ENCODE results near the gene TMEM107.
"Not testable (repeated sequence)": the region's sequence is repeated elsewhere in the genome, so short reads cannot be mapped to it uniquely, and the experiment has no call there.

Gene TMEM107

DNA sequence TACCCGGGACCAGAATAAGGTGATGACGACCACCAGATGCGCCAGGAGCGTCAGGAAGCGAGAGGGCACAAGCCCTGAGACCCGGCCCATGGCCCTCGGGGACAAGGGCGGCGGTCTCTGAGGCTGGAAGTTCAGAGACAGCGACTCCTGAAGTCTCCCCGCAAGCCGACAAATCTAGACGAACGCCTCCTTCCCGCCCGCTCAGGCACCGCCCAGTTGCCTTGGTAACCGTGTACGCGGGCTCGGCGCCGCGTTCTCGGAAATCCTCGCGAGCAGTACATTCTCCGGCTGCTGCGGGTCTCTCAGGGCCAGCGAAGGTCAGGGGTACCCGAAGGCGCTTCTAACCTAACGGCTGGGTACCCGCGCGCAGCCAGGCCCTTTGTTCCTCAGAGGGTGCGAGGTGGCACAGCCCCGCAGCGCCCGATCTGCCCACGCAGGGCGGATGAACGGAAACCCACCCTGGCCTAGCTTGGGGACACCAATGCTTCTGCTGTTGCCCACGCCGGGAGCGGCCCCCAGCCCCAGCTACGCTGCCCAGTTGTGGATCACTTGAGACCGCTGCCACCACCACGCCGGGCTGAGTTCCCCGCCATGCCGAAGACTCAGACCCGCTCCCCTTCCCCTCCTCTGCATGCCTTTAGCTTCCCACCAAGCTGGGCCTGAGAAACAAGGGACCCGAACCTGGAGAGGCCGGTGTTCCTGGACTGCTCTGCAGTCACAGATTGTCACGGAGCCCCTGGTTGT lies at the start of gene TMEM107:
TMEM107 (minus strand) TSS at position 184 of the 744 bp plus-strand sequence; CDS start at position 90, 94 bp downstream.
- peak; percentile 81 for DNase-seq (ENCODE audit: low read depth, low spot score)

DNA sequence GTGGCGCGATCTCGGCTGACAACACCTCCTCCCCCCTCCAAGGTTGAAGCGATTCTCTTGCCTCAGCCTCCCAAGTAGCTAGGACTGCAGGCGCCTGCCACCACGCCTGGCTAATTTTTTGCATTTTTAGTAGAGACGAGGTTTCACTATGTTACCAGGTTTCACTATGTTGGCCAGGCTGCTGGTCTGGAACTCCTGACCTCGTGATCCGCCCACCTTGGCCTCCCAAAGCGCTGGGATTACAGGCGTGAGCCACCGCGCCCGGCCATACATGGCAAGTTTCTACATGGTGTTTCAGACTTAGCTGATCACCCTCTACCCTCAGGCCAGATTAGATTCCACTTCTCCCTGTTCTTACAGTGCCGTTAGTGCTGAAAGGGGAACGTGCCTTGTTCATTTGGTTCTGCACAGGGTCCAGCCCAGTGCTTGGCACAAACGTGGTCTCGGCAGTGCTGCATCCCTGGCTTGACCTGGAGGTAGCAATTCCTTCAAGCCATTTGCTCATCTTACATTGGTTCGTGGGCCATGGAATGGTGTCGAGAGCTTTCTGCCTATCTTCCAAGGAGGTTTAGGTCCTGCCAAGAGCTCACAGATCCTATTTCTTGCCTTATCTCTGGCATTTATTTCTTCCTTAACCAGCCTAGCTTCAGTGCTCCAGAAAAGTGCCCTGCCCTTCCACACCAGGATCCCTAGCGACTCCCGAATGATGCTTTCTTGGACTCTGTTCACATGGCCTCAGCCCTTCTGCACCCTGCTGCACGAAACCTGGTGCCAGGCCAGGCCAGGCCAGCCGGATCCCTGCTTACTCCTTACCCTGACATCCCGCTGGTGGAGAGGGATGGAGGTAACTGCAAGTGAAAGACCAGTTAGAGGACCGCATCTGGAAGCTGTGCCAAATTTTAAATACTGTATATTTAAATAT lies 49.0 kb upstream of the TMEM107 start:
- no peak for DNase-seq (ENCODE audit: low read depth, low spot score)

DNA sequence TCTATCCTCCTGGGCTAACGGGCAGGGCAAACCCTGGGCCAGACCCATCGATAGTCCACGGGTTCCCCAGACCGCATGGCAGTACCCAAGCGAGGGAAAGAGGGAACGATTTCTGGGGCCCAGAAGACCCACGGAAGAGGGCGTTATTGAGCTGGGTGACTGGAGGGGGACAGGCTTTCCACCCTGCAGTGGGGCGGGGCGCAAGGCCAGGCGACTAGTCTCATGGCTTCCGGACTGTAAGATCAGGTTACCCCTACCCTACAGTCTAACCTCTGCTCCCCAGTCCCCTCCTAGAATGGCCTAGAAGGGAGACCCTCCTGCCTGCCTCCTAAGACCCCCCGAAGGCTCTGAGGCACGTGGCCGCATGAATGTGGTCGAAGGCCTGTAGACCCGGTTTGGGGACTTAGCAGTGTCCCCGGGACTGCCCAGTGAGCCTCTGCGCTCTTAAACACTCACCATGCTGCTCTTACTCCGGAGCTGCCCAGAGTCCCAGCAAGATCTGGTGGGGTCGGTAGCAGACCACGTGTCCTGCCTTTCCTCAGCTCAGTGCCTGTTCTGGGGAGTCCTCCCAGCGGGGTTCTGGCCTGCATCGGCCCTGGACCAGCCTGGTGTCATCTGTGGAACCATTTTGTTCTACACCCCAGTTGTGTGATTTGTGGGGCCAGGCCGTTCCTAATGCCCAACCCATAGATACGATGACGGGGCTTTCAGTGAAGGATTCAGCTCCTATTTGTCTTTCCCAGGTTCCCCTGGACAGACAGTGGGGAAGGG lies 47.4 kb upstream of the TMEM107 start:
- no peak for DNase-seq (ENCODE audit: low read depth, low spot score)

DNA sequence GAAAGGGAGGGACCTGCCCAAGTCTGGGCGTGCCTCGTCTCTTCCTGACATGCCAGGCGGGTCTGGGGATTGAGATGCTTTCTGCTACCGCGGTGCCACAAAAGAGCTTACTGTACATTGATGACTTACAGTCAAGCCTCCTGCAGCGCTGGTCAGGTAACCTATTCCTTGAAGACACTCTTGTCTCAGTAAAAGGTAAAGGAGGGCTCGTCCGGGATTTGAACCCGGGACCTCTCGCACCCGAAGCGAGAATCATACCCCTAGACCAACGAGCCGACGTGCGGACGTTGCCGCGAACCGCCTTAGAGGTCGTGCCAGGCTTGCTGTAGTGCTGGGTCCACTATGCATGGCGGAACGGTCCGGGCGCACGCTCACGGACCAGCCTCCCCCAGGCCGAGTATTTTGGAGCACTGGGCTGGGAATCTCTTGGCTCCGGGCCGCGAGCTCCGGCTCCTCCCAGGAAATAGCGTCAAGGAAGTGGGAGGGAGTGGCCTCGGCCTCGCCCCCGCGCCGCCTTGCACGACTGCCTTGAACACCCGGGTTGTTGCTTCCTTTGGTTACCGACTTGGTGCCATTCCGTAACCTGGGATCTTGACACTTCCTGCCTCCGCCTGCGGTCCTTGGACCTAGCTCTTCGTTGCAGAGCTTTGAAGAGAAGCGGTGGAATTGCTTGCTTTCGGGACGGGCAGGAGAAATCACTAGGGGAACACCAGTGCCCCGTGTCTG lies 46.6 kb upstream of the TMEM107 start:
- peak; percentile 82 for DNase-seq (ENCODE audit: low read depth, low spot score)

DNA sequence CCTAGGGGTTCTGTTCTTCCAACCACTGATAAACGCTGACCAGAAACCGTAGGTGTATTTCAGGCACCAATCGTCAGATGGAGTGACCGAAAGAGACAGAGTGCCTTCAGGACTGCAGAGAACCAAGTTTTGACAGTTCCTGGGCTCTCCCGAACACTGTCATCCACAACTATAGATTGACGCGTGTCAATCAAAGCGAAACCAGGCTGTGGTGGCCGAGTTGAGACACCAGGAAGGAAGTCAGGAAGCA lies 46.1 kb upstream of the TMEM107 start:
- no peak for DNase-seq (ENCODE audit: low read depth, low spot score)

DNA sequence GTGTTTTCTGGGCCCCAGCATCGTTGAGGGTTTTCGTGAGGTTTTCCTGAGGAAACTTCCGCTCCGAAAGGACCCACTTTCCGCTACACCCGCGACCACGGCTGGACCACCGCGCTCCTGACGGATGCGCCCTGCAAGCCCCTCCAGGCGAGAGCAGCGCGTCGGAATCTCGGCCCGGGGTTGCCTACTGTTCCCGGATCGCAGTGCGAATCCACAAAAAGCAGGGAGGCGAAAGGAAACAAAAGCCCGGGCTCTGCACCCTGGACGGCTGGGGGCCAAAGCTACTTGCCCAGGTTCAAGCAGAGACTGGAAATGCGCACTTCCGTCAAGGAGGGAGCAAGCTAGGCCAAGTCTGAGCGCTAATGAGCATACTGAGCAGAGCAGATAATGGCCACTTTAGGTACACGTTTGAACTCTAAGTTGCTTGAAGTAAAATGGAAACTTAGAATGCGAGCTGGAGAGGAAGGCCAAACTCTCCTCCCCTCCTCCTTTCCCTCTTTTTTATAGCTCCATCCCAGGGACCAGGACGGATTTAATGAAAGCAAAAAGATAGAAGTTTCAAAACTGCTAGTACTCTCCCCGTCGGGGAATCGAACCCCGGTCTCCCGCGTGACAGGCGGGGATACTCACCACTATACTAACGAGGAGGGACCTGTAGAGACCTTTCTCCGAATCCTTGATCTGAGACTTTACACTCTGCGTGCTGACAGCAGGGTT lies 45.6 kb upstream of the TMEM107 start:
- DNase-seq (ENCODE audit: low read depth, low spot score): peak; percentile 87

DNA sequence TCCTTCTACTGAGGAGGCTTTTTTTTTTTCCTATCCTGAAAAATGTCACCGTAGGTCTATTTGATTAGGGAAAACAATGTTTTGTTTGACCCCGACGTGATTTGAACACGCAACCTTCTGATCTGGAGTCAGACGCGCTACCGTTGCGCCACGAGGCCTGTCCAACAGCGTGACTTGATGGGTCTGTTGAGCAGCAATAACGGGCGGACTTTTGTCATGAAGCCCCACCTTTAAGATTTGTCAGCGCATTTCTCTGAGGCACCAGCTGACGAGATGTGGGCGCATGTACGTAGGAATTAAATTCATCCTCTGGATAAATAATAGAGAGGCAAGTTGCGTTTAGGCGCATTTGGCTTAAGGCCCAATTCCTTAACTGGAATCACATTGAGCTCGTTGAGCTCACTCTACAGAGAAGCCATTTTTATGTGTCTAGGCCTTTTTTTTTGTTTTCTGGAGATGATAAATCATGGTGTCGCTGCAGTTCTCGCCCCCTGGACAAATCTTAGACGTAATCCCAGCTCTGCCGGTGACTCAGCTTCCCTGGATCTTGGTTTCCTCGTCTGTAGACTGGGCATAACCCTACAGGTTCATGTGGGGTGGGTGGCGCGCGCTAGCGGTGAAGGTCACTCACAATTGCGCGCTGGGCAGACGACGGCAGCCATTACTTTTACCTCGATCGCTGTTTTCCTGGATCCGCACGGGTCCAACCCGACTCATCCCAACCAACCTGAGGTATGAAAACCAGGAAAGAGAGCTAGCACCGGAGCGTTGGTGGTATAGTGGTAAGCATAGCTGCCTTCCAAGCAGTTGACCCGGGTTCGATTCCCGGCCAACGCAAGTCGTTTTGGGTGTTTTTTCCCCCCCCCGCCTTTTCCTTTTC lies 44.8 kb upstream of the TMEM107 start:
- peak; percentile 86 for DNase-seq (ENCODE audit: low read depth, low spot score)

DNA sequence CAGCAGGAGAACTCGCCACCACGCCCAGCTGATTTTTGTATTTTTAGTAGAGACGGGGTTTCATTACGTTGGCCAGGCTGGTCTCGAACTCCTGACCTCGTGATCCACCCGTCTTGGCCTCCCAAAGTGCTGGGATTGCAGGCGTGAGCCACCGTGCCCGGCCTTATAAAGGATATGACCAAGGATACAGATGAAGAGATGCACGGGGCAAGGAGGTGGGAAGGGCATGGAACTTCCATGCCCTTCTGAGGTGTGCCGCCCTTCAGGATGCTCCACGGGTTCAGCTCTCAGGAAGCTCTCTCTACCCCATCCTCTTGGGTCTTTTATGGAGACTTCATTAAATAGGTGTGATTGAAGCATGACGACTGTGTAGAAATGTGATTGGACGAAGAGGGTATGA lies 37.8 kb upstream of the TMEM107 start:
- not testable (repeated sequence) for DNase-seq (ENCODE audit: low read depth, low spot score)

DNA sequence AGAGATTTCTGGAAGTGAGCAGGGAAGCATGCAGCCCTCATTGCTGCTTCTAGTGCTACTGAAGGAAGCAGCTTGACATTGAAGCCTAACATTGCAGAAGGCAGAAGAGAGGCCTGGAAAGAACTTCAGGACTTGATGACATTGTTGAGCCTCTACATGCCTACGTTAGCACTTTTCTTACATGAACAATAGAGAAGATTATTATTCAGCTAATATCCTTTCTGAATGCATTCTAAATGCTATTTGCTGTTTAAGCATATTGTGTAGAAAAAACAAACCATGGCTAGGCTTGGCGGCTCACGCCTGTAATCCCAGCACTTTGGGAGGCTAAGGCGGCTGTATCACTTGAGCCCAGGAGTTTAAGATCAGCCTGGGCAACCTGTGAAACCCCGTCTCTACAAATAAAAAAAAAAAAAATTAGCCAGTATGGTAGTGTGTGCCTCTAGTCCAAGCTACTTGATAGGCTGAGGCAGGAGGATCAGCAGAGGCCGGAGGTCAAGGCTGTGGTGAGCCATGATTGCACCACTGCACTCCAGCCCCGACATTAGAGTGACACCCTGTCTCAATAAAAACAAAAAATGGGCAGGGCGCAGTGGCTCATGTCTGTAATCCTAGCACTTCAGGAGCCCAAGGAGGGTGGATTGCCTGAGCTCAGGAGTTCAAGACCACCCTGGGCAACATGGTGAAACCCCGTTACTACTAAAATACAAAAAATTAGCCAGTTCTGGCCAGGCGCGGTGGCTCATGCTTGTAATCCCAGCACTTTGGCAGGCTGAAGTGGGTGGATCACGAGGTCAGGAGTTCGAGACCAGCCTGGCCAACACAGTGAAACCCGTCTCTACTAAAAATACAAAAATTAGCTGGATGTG lies 36.4 kb upstream of the TMEM107 start:
- DNase-seq (ENCODE audit: low read depth, low spot score): no peak

DNA sequence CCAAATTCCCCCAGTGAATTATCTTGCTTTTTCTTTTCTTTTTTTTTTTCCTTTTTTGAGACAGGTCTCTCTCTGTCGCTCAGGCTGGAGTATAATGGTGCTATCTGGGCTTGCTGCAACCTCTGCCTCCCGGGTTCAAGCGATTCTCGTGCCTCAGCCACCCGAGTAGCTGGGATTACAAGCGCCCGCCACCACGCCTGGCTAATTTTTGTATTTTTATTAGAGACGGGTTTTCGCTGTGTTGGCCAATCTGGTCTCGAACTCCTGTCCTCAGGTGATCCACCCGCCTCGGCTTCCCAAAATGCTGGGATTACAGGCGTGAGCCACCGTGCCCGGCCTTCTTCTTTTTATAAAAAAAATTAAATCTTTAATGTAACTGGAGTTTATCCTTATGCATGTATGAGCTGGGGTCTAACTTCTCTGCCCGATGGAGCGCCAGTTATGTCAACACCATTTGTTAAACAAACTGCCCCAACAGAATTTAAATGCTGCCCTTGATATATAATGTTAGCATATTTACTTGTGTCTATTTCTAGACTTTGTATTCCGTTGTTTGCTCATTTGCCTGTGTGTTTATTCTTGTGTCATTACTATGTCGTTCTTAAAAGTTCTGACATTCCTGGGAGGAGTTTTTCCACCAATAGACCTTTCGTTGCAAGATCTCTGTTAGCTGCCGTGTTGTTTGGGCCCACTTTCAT lies 34.7 kb upstream of the TMEM107 start:
- no peak for DNase-seq (ENCODE audit: low read depth, low spot score)

DNA sequence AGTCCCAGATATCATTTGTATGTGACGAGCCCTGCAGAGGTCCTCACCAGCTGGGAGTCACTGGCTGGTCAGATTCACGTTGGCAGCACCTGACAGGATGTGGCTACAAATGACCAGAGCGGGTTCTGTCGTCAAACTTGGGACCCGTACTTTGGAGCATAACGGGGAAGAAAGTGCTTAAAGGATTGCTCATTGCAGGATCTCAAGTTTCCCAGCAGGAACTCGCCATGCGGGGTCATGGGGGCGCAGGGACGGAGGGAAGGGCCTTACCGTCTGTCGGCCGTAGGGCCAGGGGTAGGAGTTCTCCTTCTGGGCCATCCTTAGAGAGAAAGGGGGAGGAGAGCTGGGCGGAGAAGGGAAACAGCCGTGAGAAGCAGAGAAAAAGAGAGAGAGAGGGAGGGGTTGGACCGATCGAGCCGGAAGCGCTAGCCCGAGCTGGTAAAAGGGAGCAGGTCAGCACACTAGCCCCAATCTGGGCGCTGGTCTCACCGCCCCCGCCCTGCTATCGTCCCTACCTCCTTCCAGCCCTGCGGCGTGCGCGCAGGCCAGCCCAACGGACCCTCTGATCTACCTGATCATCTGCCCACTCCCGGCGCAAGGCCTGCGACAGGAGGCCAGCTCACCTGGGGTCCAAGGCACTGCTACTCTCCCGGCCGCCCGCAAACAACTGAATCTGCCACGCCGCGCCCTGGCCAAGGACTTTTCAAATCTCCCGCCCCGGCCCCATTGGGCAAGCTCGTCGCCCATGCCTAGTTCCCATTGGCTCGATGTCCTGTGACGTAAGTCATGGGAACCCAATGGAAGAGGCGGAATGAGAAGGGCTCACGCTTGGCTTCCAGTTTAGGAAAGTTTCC lies 34.0 kb upstream of the TMEM107 start, which contains the start of gene AURKB:
AURKB (minus strand) TSS at position 669 of the 854 bp plus-strand sequence; CDS start at position 318, 351 bp downstream.
- DNase-seq (ENCODE audit: low read depth, low spot score): peak; percentile 89

DNA sequence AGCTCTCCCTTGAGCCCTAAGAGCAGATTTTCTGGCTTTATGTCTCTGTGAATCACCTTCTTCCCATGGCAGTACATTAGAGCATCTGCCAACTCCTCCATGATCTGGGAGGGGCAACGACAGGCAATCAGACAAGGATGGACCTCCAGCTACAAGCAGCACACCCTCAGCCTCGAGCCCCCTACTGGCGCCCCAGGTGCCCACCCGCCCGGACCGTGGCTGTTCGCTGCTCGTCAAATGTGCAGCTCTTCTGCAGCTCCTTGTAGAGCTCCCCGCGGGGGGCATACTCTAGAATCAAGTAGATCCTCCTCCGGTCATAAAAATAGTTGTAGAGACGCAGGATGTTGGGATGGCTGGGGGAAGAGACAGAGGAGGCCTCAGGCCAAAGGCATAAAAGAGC lies 30.4 kb upstream of the TMEM107 start:
- DNase-seq (ENCODE audit: low read depth, low spot score): no peak

DNA sequence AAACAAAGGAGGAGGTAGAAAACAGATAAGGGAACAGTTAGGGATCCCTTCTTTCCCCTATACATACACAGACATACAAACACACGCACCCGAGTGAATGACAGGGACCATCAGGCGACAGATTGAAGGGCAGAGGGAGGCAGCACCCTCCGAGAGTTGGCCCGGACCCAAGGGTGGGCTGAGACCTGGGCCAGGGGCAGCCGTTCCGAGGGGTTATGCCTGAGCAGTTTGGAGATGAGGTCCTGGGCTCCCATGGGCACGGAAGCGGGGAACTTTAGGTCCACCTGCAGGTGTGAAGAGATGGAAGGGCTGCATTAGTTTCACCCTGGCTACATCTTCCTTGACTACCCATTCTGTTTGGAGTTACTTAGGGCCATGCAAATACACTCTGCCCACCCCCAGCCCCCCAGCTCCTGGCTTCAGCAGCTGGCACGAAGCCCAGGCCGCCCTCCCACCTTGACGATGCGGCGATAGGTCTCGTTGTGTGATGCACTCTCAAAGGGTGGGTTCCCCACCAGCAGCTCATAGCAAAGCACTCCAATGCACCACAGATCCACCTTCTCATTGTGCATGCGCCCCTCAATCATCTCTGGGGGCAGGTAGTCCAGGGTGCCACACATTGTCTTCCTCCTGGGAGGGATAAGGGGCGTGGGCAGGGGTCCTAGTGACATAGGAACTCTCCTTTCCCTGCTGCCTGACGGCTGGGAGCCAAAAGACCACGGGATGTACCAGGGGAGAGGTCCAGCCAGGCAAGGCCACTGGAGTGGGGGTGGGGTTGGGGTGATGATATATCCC lies 28.8 kb upstream of the TMEM107 start:
- DNase-seq (ENCODE audit: low read depth, low spot score): no peak

DNA sequence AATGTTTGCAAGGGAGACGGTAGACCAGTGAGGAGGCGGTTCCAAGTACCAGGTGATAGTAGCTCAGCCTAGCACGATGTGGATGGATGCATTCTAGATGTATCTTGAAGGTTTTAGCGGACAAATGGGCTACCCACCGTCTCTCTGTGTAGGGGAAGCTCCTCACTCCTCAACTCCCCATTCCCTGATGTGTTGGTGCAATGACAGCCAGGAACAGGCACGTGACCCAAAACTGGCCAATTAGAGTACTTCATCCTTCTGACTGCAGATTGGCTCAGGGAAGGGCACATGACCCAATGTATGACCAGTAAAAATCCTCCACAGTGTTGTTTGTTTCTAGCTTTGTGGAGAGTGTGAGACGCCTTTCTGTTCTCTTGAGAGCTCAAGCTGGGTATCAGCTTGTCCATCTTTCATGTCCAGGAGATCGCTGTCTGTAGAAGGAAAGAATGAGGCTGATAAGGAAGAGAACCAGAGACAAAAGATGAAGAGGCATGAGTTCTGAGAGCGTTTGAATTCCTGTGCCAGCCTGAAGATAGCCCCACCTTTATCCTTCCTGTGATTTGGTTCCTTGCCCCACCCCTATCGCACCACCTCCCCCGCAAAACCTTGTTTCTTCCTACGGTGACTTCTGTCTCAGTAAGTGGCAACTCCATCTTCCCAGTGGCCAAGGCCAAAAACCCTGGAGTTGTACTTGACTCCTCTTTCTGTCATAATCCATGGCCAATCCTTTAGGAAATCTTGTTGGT lies 16.1 kb upstream of the TMEM107 start:
- no peak for DNase-seq (ENCODE audit: low read depth, low spot score)

DNA sequence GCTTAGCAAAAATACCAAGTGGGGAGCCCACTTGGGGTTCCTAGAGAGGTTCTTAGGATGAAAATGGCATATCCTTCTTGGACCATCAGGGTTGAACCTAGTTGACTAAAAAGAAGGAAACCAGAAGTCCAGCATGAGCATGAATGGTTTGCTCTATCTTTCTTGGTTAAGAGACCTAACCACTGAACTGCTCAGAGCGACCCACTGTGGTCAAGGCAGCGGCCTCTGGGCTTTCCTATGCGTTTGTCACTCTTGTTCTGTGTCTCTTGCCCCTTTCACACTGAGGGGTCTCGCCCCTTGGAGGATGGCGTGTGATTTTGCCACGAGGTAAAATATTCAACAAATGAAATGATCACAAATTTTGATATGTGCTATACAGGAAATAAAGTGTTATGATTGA lies 14.3 kb upstream of the TMEM107 start:
- DNase-seq (ENCODE audit: low read depth, low spot score): no peak

Measured in activated CD4-positive, CD25-positive, alpha-beta regulatory T cell treated with anti-CD3 and anti-CD28 coated beads, Interleukin-2, amount 50 U/mL, for 16 hours (primary cell).